GM12801 (cell line): Measurements from ENCODE around the gene CD86.

Source experiments
- CTCF ChIP-seq: IDR thresholded peaks from one replicate; pipeline ENCODE4 v1.5.1; 2011; ENCODE audit warnings: control low read depth; ENCODE audit not compliant: insufficient read length; ENCODE audit errors: extremely low read depth

The CD86 gene

GRCh38 chr3:122019493-122019892, 35.7 kb upstream of the CD86 start:
- no peak for TF ChIP-seq CTCF

GRCh38 chr3:122021037-122021436, 34.1 kb upstream of the CD86 start:
- TF ChIP-seq CTCF = no peak

GRCh38 chr3:122021811-122022401, 33.3 kb upstream of the CD86 start, which contains the start of gene ILDR1:
ILDR1 (minus strand) TSS chr3:122022247; CDS start chr3:122022077, 170 bp downstream.
- TF ChIP-seq CTCF = no peak

GRCh38 chr3:122023335-122023910, 31.7 kb upstream of the CD86 start:
- no peak for TF ChIP-seq CTCF

- TF ChIP-seq CTCF = no peak
Observed at GRCh38 chr3:122024800-122025199, 30.4 kb upstream of the CD86 start.

GRCh38 chr3:122025296-122025695, 29.9 kb upstream of the CD86 start:
- no peak for TF ChIP-seq CTCF

- no peak for TF ChIP-seq CTCF
Observed at GRCh38 chr3:122030381-122031122, 24.6 kb upstream of the CD86 start.
